Left forelimb (tissue), 1 donor: Measurements from ENCODE around the gene ZNF99.
"Not testable (repeated sequence)": the region's sequence is repeated elsewhere in the genome, so short reads cannot be mapped to it uniquely, and the experiment has no call there.

Experiments used
- DNase-seq: peaks from one replicate; pipeline ENCODE4 v3.0.0-alpha.2; 2018; ENCODE audit warnings: low spot score

ZNF99 gene

GRCh38 chr19:22783651-22784410 is at the start of gene ZNF99:
Gene ZNF99, minus strand, starts transcription at chr19:22784151. Its CDS starts 135 bp downstream, at chr19:22784016.
- DNase-seq: no peak

- no peak for DNase-seq
Observed at GRCh38 chr19:22832031-22832762, 48.2 kb upstream of the ZNF99 start, which contains the start of gene ZNF723. Gene ZNF723, plus strand, starts transcription at chr19:22832291. Its CDS starts 89 bp downstream, at chr19:22832380.

GRCh38 chr19:22831211-22831610 is 47.3 kb upstream of the ZNF99 start:
- no peak for DNase-seq

- DNase-seq: no peak
Observed at GRCh38 chr19:22814124-22814523, 30.2 kb upstream of the ZNF99 start.

- DNase-seq: no peak
Observed at GRCh38 chr19:22807061-22807835, 23.3 kb upstream of the ZNF99 start.

GRCh38 chr19:22806418-22806817 is 22.5 kb upstream of the ZNF99 start:
- no peak for DNase-seq

- DNase-seq: no peak
Observed at GRCh38 chr19:22797040-22797439, 13.1 kb upstream of the ZNF99 start.

GRCh38 chr19:22792863-22793262 is 8.9 kb upstream of the ZNF99 start:
- not testable (repeated sequence) for DNase-seq

- no peak for DNase-seq
Observed at GRCh38 chr19:22735911-22736645, 47.9 kb downstream of the ZNF99 start.

- no peak for DNase-seq
Observed at GRCh38 chr19:22733691-22734090, 50.3 kb downstream of the ZNF99 start.

- not testable (repeated sequence) for DNase-seq
Observed at GRCh38 chr19:22728214-22728613, 55.7 kb downstream of the ZNF99 start.

- not testable (repeated sequence) for DNase-seq
Observed at GRCh38 chr19:22721533-22721932, 62.4 kb downstream of the ZNF99 start.

- DNase-seq: no peak
Observed at GRCh38 chr19:22708983-22709382, 75.0 kb downstream of the ZNF99 start.

- not testable (repeated sequence) for DNase-seq
Observed at GRCh38 chr19:22703096-22703495, 80.9 kb downstream of the ZNF99 start.

- DNase-seq: not testable (repeated sequence)
Observed at GRCh38 chr19:22702661-22703060, 81.3 kb downstream of the ZNF99 start.
